Tibial nerve (tissue), 4 donors: ENCODE results near the gene LENG8. TPM values are rescaled to one million over a fixed set of nuclear protein-coding genes. Genes with fewer than 3 reads are reported as not detected.

ENCODE experiments used
- DNase-seq, 2 donors: peaks; one replicate each; pipeline ENCODE4 v3.0.0-alpha.2; 2019; ENCODE audit warnings: low spot score in 2 of 2
- H3K27ac ChIP-seq, 4 donors: fragments of 200-600 bp; sonication (generic) in 3 of 4; one replicate each; pipeline ENCODE4 v1.5.1; 2017 to 2019; ENCODE audit warnings: mild to moderate bottlenecking in 1 of 4
- H3K27me3 ChIP-seq, 2 donors: fragments of 200-600 bp; sonication (generic) in 1 of 2; one replicate each; pipeline versions ENCODE4 v1.5.1 to v1.6.0; 2017 to 2019
- H3K36me3 ChIP-seq, 3 donors: fragments of 200-600 bp; sonication (generic); one replicate each; pipeline ENCODE4 v1.5.1; 2018 to 2019
- H3K4me1 ChIP-seq, 4 donors: fragments of 200-600 bp; sonication (generic) in 3 of 4; one replicate each; pipeline ENCODE4 v1.5.1; 2017 to 2019
- H3K4me3 ChIP-seq, 4 donors: fragments of 200-600 bp; sonication (generic) in 3 of 4; one replicate each; pipeline ENCODE4 v1.5.1; 2017 to 2019; ENCODE audit warnings: mild to moderate bottlenecking in 1 of 4, moderate library complexity in 1 of 4
- H3K9me3 ChIP-seq, 4 donors: fragments of 200-600 bp; sonication (generic) in 3 of 4; one replicate each; pipeline ENCODE4 v1.5.1; 2017 to 2019
- EP300 ChIP-seq, 2 donors: sonication (generic); formaldehyde crosslinking; IDR thresholded peaks; one replicate each; pipeline ENCODE4 v1.6.1; 2017; ENCODE audit warnings: antibody characterized with exemption in 2 of 2, mild to moderate bottlenecking in 1 of 2
- POLR2A ChIP-seq, 2 donors: fragments of 450-650 bp; IDR thresholded peaks; one replicate each; pipeline ENCODE4 v1.6.1; 2017; ENCODE audit warnings: antibody characterized with exemption in 2 of 2, mild to moderate bottlenecking in 2 of 2, moderate library complexity in 2 of 2
- WGBS, 2 donors: methylation state at CpG; one replicate each; pipeline ENCODE4 v1.1.5; 2018; 5-methylcytosine and 5-hydroxymethylcytosine counted together
- total RNA-seq, 4 donors: library from RNA; depleted of rRNA; stranded (reverse); fragments of >200 nt; gene quantifications; one replicate each; pipeline ENCODE4 v1.1.0, GENCODE V29; 2016
- TF ChIP-seq, protein P1 (sequence below), 5 experiments: fragments of 200-600 bp in 3 of 5; fragments of 450-650 bp in 2 of 5; sonication (generic) in 3 of 5; IDR thresholded peaks; one replicate each; pipeline ENCODE4 v1.5.1; 2016 to 2019; ENCODE audit warnings: antibody characterized with exemption in 5 of 5, mild to moderate bottlenecking in 3 of 5, moderate library complexity in 2 of 5

LENG8 gene
- total RNA-seq, 4 donors from 2014 or later: 189 to 389 (median 285) TPM

DNA sequence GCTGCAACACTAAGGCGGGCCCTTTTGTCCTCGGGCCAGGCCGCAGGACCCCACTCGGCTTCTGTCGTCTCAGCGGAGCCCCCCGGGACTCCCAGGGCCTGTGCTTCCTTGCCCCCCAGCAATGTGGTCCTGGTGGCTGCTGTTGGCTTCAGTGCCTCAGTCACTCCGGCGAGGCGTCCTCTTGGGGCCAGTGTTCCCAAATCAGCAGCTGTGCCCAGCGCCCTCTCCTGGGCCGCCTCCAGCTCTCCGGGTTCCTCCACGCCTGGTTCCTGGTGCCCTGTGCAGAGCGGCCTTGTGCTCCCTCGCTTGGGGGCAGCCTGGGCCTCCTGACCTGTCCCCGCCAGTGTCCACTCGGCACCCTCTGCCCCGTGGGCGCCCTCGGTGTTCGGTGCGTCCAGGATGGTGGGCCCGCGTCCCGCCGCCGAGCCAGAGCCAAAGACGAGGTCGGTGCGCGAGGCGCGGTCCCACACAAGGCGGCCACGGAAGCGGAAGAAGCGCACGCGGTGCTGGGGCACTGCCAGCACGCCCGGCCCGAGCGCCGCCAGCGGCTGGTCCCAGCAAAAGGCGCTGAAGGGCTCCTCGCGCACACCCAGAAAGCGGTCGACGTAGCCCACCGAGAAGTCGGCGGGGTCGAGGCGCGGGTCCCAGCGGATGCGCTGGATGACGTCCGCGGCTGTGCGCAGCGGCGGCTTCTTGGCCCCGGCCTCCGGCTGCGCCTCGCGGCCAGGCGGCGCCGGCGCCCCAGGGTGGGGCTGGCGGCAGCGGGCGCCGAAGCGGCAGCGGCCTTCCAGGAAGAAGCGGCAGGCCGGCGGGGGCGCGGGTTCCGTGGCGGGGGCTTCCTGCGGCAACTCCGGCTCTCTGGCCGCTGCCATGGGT lies 13.9 kb downstream of the LENG8 start:
- 0 to 5% methylated on average over 6 to 66 of the region's 91 CpGs for WGBS, 2 donors
- TF ChIP-seq EP300 (IDR thresholded peaks at IDR 0.05) (peak in 1 of 2 donors; percentile 69), POLR2A (IDR thresholded peaks at IDR 0.05) (no peak)
- TF ChIP-seq, protein P1, sequence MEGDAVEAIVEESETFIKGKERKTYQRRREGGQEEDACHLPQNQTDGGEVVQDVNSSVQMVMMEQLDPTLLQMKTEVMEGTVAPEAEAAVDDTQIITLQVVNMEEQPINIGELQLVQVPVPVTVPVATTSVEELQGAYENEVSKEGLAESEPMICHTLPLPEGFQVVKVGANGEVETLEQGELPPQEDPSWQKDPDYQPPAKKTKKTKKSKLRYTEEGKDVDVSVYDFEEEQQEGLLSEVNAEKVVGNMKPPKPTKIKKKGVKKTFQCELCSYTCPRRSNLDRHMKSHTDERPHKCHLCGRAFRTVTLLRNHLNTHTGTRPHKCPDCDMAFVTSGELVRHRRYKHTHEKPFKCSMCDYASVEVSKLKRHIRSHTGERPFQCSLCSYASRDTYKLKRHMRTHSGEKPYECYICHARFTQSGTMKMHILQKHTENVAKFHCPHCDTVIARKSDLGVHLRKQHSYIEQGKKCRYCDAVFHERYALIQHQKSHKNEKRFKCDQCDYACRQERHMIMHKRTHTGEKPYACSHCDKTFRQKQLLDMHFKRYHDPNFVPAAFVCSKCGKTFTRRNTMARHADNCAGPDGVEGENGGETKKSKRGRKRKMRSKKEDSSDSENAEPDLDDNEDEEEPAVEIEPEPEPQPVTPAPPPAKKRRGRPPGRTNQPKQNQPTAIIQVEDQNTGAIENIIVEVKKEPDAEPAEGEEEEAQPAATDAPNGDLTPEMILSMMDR (IDR thresholded peaks at IDR 0.05): peak in 2 of 5 experiments; percentile 13 to 49
- H3K27me3 ChIP-seq: no peaks in the 10 kb centered on the region
- peak; percentile 32 to 35 for DNase-seq
- H3K9me3 ChIP-seq: no peaks in the 10 kb centered on the region
- H3K36me3 ChIP-seq: peaks cover 0 to 45% (median 25%) of the 10 kb centered on the region in 3 donors
- peak overlapping the region; percentile 90 to 96 (median 95) for H3K27ac ChIP-seq
- peak overlapping the region; percentile 59 to 73 (median 72) for H3K4me3 ChIP-seq
- H3K4me1 ChIP-seq: peaks cover 0 to 78% (median 15%) of the 10 kb centered on the region in 4 donors

DNA sequence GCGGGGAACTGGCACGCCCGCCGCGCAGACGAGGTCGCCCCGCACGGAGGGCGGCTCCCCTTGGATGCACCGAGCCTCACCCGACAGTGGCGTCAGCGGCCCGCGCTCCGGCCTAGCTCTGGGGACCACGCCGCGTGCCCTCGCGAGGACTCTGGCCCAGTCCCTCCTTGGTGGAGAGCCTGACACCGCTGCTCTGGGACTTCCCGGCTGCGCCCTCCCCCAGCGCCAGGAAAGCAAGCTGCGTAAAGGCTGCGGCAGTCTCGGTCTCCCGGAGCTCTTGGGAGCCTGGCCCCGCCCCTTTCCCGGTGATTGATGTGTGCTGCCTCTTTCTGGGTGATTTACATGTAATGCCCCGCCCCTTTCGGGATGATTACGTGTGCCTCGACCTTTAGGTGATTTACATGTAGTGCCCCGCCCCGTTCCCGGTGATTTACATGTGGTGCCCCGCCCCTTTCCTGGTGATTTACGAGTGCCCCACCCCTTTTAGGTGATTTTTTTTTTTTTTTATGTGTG lies 14.6 kb downstream of the LENG8 start, which contains the start of gene LENG9:
Gene LENG9, minus strand, starts transcription at position 248 of the 513 bp plus-strand sequence. CDS start 252 bp downstream, outside the sequence.
- H3K9me3 ChIP-seq: no peaks in the 10 kb centered on the region
- DNase-seq: peak; percentile 100
- peak within 1 kb of the TSS; percentile 59 to 73 (median 72) for H3K4me3 ChIP-seq
- WGBS, 2 donors: 1% methylated on average over 11 to 32 of the region's 41 CpGs
- H3K27ac ChIP-seq: peak within 1 kb of the TSS; percentile 90 to 96 (median 95)
- peak; percentile 79 to 92 for TF ChIP-seq POLR2A (IDR thresholded peaks at IDR 0.05)
- TF ChIP-seq, protein P1 (IDR thresholded peaks at IDR 0.05): no peak
- TF ChIP-seq EP300 (IDR thresholded peaks at IDR 0.05): peak; percentile 52 to 97
- H3K4me1 ChIP-seq: peaks cover 0 to 77% (median 15%) of the 10 kb centered on the region in 4 donors
- peaks cover 0 to 38% (median 18%) of the 10 kb centered on the region in 3 donors for H3K36me3 ChIP-seq
- H3K27me3 ChIP-seq: no peaks in the 10 kb centered on the region

DNA sequence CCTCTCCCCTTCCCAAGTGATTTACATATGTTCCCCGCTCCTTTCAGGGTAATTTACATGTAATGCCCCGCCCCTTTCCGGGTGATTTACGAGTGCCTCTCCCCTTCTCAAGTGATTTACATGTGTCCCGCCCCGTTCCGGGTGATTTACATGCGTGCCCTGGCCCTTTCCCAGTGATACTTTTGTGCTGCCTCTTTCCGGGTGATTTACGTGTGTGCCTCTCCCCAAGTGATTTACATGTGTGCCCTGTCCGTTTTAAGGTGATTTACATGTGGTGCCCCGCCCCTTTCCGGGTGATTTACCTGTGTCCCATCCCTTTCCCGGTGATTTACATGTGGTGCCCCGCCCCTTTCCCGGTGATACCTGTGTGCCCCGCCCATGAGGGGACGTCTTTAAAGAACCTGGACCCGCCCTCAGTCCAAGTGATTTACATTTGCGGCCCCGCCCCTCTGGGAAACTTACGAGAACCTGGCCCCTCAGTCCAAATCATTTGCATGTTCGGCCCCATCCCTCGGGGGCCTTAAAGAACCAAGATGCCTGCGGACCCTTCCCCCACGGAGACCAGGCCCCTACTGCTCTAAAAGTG lies 15.1 kb downstream of the LENG8 start:
- TF ChIP-seq, protein P1 (IDR thresholded peaks at IDR 0.05): no peak
- no peak for TF ChIP-seq EP300 (IDR thresholded peaks at IDR 0.05)
- TF ChIP-seq POLR2A (IDR thresholded peaks at IDR 0.05): no peak
- peak overlapping the region; percentile 46 to 73 (median 72) for H3K4me3 ChIP-seq
- 1% methylated on average over 26 of the region's 26 CpGs for WGBS, 2 donors
- no peaks in the 10 kb centered on the region for H3K27me3 ChIP-seq
- DNase-seq: peak; percentile 67 to 72
- H3K27ac ChIP-seq: peak overlapping the region; percentile 90 to 96 (median 95)
- no peaks in the 10 kb centered on the region for H3K9me3 ChIP-seq
- peaks cover 0 to 33% (median 17%) of the 10 kb centered on the region in 3 donors for H3K36me3 ChIP-seq
- peaks cover 0 to 77% (median 15%) of the 10 kb centered on the region in 4 donors for H3K4me1 ChIP-seq

DNA sequence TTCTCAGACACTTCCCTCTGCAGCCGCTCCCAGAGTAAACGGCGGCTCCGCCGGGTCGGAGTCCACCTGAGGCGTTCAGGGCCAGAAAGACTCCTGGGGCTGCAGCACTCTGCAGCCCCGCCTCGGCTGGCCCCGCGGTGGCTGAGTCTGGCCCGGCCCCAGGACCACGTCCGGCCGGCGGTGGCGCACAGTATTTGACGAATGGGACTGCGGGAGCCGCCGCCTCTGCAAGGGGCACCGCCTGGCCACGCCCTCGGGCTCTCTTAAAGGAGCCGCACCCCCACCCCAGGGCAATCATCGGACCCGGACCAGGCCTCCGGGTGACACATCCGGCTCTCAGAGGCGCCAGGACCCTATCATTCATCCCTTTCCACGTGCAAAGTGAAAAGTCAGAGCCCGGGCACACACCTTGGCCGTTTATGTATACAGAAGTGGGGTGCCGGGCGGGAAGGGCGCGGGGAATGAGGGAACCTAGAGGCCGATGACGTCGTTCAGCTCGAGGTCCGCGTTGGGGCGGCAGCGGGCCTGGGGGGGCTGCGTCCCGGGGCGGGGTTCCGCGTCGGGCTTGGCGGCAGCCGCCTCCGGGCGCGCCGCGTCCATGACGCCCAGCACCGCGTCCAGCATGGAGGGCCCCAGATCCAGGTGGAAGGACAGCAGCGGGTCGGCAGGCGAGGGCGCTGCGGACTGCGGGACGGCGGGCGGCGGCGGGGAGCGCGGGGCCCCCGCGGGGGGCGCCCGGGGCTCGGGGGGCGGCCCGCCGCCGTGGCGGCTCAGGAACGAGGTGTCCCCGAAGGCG lies 15.8 kb downstream of the LENG8 start:
- TF ChIP-seq POLR2A (IDR thresholded peaks at IDR 0.05) (peak; percentile 25 to 50), EP300 (IDR thresholded peaks at IDR 0.05) (peak; percentile 55 to 81)
- TF ChIP-seq, protein P1 (IDR thresholded peaks at IDR 0.05): peak in 2 of 5 experiments; percentile 45 to 51
- H3K27ac ChIP-seq: peak overlapping the region; percentile 90 to 96 (median 95)
- peak; percentile 76 to 82 for DNase-seq
- H3K9me3 ChIP-seq: no peaks in the 10 kb centered on the region
- 13 to 15% methylated on average over 42 to 81 of the region's 87 CpGs for WGBS, 2 donors
- no peaks in the 10 kb centered on the region for H3K27me3 ChIP-seq
- peaks cover 0 to 77% (median 19%) of the 10 kb centered on the region in 4 donors for H3K4me1 ChIP-seq
- H3K4me3 ChIP-seq: peak overlapping the region; percentile 46 to 73 (median 72)
- peaks cover 0 to 26% (median 15%) of the 10 kb centered on the region in 3 donors for H3K36me3 ChIP-seq
